Thyroid gland (tissue), 4 donors: Measurements from ENCODE around the gene LRRC7. TPM values are rescaled to one million over a fixed set of nuclear protein-coding genes. Genes with fewer than 3 reads are reported as not detected.

Experiments
- DNase-seq, 2 donors: peaks; one replicate each; pipeline ENCODE4 v3.0.0-alpha.2; 2019
- H3K27ac ChIP-seq, 3 donors: fragments of 200-600 bp; sonication (generic); 1 replicate in 2 of 3; 2 replicates in 1 of 3; pipeline ENCODE4 v1.5.1; 2016 to 2019; ENCODE audit warnings: mild to moderate bottlenecking in 1 of 3, moderate library complexity in 1 of 3
- H3K27me3 ChIP-seq: fragments of 200-600 bp; sonication (generic); one replicate; pipeline ENCODE4 v1.5.1; 2019
- H3K36me3 ChIP-seq, 2 donors: fragments of 200-600 bp; sonication (generic); one replicate each; pipeline ENCODE4 v1.5.1; 2016 to 2019
- H3K4me1 ChIP-seq, 2 donors: fragments of 200-600 bp; sonication (generic); one replicate each; pipeline ENCODE4 v1.5.1; 2017 to 2019
- H3K4me3 ChIP-seq, 3 donors: fragments of 200-600 bp; sonication (generic); replicated peaks in 1 of 3; 1 replicate in 2 of 3; 2 replicates in 1 of 3; pipeline ENCODE4 v1.5.1; 2016; ENCODE audit warnings: mild to moderate bottlenecking in 1 of 3
- H3K9me3 ChIP-seq: fragments of 200-600 bp; sonication (generic); one replicate; pipeline ENCODE4 v1.5.1; 2017
- POLR2A ChIP-seq, 2 donors: fragments of 450-650 bp; IDR thresholded peaks; one replicate each; pipeline ENCODE4 v1.6.1; 2017; ENCODE audit warnings: antibody characterized with exemption in 2 of 2, mild to moderate bottlenecking in 2 of 2, moderate library complexity in 1 of 2
- WGBS, 2 donors: methylation state at CpG; one replicate each; pipeline ENCODE4 v1.1.5; 2017; 5-methylcytosine and 5-hydroxymethylcytosine counted together
- intact Hi-C: fragments of 100-400 bp; cut with DNase I; formaldehyde crosslinking; loops from one replicate; pipeline ENCODE4 v1.15.1; 2023
- total RNA-seq, 4 donors: library from RNA; depleted of rRNA; stranded (reverse); fragments of >200 nt; gene quantifications; one replicate each; pipeline ENCODE4 v1.2.3, GENCODE V29; 2016
- TF ChIP-seq, protein P1 (sequence below), 6 experiments: fragments of 200-600 bp in 3 of 6; fragments of 450-650 bp in 3 of 6; sonication (generic) in 3 of 6; IDR thresholded peaks; one replicate each; pipeline ENCODE4 v1.5.1; 2016 to 2019; ENCODE audit warnings: antibody characterized with exemption in 6 of 6, mild to moderate bottlenecking in 2 of 6, inconsistent platforms in 1 of 6, moderate library complexity in 1 of 6

Gene LRRC7
- 10 to 100 TPM in 3 of 4 donors, 1 to 10 TPM in 1; 7.9 to 31.7 (median 18.7) TPM for total RNA-seq

DNA sequence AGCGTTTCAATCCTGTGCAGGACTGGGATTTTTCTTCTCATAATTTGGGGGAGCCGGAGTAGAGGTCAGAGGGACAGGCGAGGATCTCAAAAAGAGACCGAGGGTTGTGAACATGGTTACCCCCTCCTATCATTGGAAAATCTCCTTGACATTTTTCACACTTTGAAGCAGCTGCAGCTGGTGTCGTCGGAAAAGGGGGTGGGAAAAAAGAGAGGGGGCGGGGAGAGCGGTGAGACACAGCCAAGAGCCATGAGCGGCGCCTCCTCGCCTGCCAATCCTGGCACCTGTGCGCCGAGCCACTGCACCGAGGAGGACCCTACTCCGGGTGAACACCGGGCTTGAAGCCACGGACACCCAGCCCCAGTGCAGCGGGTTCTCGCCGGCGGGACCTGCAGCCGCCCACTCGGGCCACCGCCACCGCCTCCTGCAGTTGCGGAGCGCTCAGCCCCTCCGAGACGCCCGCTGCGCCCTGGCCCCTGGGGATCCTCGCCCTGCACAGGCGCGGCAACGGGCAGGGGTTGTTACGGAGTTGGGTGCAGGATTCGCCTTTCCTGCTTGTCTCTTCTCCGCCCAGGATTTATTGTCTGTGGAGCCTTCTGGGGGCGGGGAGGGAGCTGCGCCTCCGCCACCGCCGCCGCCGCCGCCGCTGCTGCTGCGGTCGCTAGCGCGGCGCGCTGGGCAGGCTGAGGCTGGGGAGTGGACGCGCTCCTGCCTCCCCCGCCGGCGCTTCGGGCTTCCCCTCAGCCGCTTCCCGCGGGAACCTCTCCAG, at the start of gene LRRC7:
Gene LRRC7 (plus strand): TSS at position 271 of the 769 bp plus-strand sequence. CDS start 718 bp downstream, outside the sequence.
- intact Hi-C loops, result no loop called here
- Histone ChIP-seq H3K4me3 (peak within 1 kb of the TSS; percentile 56 to 74 (median 71)), H3K36me3 (no peaks in the 10 kb centered on the region), H3K4me1 (peaks cover 0 to 4% of the 10 kb centered on the region in 2 donors), H3K27ac (peak within 1 kb of the TSS; percentile 83 to 90 (median 84)), H3K27me3 (no peaks in the 10 kb centered on the region), H3K9me3 (no peaks in the 10 kb centered on the region)
- peak in 1 of 2 donors; percentile 60 for TF ChIP-seq POLR2A (IDR thresholded peaks at IDR 0.05)
- TF ChIP-seq, protein P1, sequence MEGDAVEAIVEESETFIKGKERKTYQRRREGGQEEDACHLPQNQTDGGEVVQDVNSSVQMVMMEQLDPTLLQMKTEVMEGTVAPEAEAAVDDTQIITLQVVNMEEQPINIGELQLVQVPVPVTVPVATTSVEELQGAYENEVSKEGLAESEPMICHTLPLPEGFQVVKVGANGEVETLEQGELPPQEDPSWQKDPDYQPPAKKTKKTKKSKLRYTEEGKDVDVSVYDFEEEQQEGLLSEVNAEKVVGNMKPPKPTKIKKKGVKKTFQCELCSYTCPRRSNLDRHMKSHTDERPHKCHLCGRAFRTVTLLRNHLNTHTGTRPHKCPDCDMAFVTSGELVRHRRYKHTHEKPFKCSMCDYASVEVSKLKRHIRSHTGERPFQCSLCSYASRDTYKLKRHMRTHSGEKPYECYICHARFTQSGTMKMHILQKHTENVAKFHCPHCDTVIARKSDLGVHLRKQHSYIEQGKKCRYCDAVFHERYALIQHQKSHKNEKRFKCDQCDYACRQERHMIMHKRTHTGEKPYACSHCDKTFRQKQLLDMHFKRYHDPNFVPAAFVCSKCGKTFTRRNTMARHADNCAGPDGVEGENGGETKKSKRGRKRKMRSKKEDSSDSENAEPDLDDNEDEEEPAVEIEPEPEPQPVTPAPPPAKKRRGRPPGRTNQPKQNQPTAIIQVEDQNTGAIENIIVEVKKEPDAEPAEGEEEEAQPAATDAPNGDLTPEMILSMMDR (IDR thresholded peaks at IDR 0.05), result no peak
- WGBS, 2 donors, result 1% methylated on average over 39 to 40 of the region's 62 CpGs
- DNase-seq, result peak; percentile 88 to 91

DNA sequence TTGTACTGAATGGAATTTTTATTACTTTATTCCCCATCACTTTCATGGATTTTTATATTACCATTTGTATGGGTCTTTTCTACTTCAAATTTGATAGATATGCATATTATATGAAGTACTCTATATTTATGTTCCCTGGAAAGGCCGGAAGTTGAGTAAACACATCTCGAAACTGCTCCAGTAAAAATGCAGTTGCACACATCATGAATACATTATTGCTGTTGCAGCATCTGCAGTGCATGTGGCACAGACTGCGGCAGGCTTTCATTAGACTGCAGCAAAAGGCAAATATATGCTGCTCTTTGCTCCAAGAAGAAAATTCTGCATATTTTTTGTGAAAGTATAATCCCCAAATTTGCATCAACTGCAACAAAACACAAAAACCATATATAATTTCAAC, 48.7 kb upstream of the LRRC7 start:
- H3K9me3 ChIP-seq, result no peaks in the 10 kb centered on the region
- H3K36me3 ChIP-seq, result no peaks in the 10 kb centered on the region
- DNase-seq, result no peak
- H3K4me3 ChIP-seq, result no peak overlapping the region
- 90 to 91% methylated on average over 3 of the region's 3 CpGs for WGBS, 2 donors
- intact Hi-C loops, result no loop called here
- H3K4me1 ChIP-seq, result no peaks in the 10 kb centered on the region
- TF ChIP-seq, protein P1 (IDR thresholded peaks at IDR 0.05), result no peak
- TF ChIP-seq POLR2A (IDR thresholded peaks at IDR 0.05), result no peak
- no peaks in the 10 kb centered on the region for H3K27me3 ChIP-seq
- no peak overlapping the region for H3K27ac ChIP-seq

DNA sequence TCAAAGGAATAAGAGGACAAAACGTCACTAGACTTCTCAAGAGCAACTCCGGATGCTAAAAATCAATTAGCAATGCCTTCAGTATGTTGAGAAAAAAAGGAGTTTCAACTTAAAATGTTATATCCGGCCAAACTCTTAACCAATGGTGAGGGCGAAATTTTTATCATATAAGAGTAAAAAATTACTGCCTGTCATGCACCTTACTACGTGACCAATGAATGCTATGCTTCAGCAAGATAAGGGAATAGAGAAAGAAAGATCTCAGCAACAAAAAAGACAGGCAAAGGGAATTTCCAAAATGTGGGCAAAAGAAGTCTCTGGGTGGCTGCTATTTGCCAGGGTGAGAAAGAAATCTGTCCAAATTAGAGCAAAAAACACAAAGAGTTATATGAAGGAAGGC, 47.4 kb upstream of the LRRC7 start:
- H3K9me3 ChIP-seq, result no peaks in the 10 kb centered on the region
- no peak overlapping the region for H3K4me3 ChIP-seq
- H3K27ac ChIP-seq, result no peak overlapping the region
- DNase-seq, result no peak
- no peaks in the 10 kb centered on the region for H3K4me1 ChIP-seq
- intact Hi-C loops, result no loop called here
- no peak for TF ChIP-seq POLR2A (IDR thresholded peaks at IDR 0.05)
- TF ChIP-seq, protein P1 (IDR thresholded peaks at IDR 0.05), result no peak
- no peaks in the 10 kb centered on the region for H3K36me3 ChIP-seq
- H3K27me3 ChIP-seq, result no peaks in the 10 kb centered on the region
- WGBS, 2 donors, result 76 to 83% methylated on average over 5 of the region's 5 CpGs

DNA sequence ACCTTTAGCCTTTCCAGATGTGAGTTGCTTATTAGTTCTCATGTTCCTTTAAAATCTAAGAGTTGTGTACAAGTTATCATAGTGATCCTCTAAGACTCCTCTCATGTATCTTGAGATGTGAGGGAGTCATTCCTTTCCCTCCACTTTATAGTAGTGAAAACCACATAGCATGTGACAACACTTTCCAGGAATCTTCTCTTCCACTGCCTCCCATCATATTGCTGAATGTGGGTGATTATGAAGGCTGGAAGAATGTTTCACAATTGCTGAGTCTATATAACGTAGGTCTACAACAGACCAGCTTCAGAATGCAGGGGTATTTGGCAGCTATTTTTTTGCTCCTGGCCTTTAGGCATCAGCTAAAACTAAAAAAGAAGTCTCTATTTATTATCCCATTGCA, 44.7 kb upstream of the LRRC7 start:
- no peak overlapping the region for H3K27ac ChIP-seq
- H3K9me3 ChIP-seq, result no peaks in the 10 kb centered on the region
- no peaks in the 10 kb centered on the region for H3K4me1 ChIP-seq
- WGBS, 2 donors, result 87 to 88% methylated on average over 1 of the region's 1 CpG
- TF ChIP-seq, protein P1 (IDR thresholded peaks at IDR 0.05), result no peak
- no peak for TF ChIP-seq POLR2A (IDR thresholded peaks at IDR 0.05)
- no peaks in the 10 kb centered on the region for H3K36me3 ChIP-seq
- intact Hi-C loops, result no loop called here
- no peaks in the 10 kb centered on the region for H3K27me3 ChIP-seq
- no peak overlapping the region for H3K4me3 ChIP-seq
- no peak for DNase-seq

DNA sequence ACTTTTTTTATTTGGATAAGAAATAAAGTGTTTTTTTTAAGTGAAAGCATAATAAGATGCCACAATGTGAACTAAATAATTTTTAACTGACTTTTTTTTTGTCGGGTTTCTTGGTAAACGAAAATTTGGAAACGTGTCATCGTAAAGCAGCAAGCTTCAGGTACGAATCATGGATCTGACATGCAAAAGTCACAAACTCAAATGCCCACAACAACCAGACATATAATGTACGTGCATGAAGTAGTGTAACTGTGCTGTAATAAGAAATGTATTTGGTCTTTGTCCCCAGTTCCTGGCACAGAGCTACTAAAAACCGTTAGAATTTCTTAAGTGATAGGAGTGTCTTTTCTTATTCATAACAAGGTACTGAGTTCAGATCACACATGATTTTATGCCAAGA, 44.3 kb upstream of the LRRC7 start:
- TF ChIP-seq, protein P1 (IDR thresholded peaks at IDR 0.05), result no peak
- TF ChIP-seq POLR2A (IDR thresholded peaks at IDR 0.05), result no peak
- Histone ChIP-seq H3K4me3 (no peak overlapping the region), H3K36me3 (no peaks in the 10 kb centered on the region), H3K9me3 (no peaks in the 10 kb centered on the region), H3K27ac (no peak overlapping the region), H3K4me1 (no peaks in the 10 kb centered on the region), H3K27me3 (no peaks in the 10 kb centered on the region)
- intact Hi-C loops, result no loop called here
- DNase-seq, result no peak
- 77 to 87% methylated on average over 7 of the region's 7 CpGs for WGBS, 2 donors
